ENCODE results near the gene THEM5.

DNA sequence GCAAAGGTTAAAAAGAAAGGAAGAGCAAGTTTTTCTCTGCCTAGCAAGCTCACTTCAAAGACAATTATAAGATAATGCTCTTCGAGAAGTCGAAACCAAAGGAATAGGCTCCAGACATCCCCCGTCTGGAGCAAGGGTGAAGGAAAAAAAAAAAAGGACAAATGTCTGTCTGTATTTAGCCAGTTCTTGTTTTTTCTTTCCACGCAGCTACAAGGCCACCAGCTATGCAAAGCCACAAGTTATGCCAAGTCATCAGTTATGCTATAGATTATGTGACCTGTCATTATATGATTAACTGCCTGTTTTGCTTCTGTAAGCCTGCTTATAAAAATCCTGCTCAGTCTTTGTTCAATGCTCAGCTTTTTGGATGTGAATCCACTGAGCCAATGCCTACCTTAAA lies 2.4 kb upstream of the THEM5 start:
- TF ChIP-seq, protein P1, sequence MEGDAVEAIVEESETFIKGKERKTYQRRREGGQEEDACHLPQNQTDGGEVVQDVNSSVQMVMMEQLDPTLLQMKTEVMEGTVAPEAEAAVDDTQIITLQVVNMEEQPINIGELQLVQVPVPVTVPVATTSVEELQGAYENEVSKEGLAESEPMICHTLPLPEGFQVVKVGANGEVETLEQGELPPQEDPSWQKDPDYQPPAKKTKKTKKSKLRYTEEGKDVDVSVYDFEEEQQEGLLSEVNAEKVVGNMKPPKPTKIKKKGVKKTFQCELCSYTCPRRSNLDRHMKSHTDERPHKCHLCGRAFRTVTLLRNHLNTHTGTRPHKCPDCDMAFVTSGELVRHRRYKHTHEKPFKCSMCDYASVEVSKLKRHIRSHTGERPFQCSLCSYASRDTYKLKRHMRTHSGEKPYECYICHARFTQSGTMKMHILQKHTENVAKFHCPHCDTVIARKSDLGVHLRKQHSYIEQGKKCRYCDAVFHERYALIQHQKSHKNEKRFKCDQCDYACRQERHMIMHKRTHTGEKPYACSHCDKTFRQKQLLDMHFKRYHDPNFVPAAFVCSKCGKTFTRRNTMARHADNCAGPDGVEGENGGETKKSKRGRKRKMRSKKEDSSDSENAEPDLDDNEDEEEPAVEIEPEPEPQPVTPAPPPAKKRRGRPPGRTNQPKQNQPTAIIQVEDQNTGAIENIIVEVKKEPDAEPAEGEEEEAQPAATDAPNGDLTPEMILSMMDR (IDR thresholded peaks at IDR 0.05 in 2 of 3, conservative IDR thresholded peaks at IDR 0.05 in 1 of 3; ENCODE audit: borderline replicate concordance in 1 of 3, insufficient read depth in 1 of 3, low read depth in 2 of 3, low read length in 2 of 3): no peak
- no peak for TF ChIP-seq POLR2AphosphoS5 (IDR thresholded peaks at IDR 0.05; ENCODE audit: low read depth, low read length)
- TF ChIP-seq, protein P2, sequence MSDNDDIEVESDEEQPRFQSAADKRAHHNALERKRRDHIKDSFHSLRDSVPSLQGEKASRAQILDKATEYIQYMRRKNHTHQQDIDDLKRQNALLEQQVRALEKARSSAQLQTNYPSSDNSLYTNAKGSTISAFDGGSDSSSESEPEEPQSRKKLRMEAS (IDR thresholded peaks at IDR 0.05): no peak
- TF ChIP-seq POLR2A (IDR thresholded peaks at IDR 0.05; ENCODE audit: borderline replicate concordance, extremely low read depth, insufficient read depth, insufficient read length): no peak
- no peak for TF ChIP-seq CEBPB (IDR thresholded peaks at IDR 0.05; ENCODE audit: low read depth)
- TF ChIP-seq YY1 (IDR thresholded peaks at IDR 0.05; ENCODE audit: extremely low read depth, insufficient replicate concordance, low read depth, low read length): no peak
- TF ChIP-seq ZNF274 (IDR thresholded peaks at IDR 0.05; ENCODE audit: low read depth, low read length): no peak
- TF ChIP-seq, protein P3, sequence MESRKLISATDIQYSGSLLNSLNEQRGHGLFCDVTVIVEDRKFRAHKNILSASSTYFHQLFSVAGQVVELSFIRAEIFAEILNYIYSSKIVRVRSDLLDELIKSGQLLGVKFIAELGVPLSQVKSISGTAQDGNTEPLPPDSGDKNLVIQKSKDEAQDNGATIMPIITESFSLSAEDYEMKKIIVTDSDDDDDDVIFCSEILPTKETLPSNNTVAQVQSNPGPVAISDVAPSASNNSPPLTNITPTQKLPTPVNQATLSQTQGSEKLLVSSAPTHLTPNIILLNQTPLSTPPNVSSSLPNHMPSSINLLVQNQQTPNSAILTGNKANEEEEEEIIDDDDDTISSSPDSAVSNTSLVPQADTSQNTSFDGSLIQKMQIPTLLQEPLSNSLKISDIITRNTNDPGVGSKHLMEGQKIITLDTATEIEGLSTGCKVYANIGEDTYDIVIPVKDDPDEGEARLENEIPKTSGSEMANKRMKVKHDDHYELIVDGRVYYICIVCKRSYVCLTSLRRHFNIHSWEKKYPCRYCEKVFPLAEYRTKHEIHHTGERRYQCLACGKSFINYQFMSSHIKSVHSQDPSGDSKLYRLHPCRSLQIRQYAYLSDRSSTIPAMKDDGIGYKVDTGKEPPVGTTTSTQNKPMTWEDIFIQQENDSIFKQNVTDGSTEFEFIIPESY (IDR thresholded peaks at IDR 0.05; ENCODE audit: extremely low read depth, insufficient replicate concordance, low read length): no peak
- TF ChIP-seq, protein P4, sequence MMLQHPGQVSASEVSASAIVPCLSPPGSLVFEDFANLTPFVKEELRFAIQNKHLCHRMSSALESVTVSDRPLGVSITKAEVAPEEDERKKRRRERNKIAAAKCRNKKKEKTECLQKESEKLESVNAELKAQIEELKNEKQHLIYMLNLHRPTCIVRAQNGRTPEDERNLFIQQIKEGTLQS (IDR thresholded peaks at IDR 0.05): no peak
- TF ChIP-seq EZH2 (IDR thresholded peaks at IDR 0.05): no peak
- TF ChIP-seq, protein P5, sequence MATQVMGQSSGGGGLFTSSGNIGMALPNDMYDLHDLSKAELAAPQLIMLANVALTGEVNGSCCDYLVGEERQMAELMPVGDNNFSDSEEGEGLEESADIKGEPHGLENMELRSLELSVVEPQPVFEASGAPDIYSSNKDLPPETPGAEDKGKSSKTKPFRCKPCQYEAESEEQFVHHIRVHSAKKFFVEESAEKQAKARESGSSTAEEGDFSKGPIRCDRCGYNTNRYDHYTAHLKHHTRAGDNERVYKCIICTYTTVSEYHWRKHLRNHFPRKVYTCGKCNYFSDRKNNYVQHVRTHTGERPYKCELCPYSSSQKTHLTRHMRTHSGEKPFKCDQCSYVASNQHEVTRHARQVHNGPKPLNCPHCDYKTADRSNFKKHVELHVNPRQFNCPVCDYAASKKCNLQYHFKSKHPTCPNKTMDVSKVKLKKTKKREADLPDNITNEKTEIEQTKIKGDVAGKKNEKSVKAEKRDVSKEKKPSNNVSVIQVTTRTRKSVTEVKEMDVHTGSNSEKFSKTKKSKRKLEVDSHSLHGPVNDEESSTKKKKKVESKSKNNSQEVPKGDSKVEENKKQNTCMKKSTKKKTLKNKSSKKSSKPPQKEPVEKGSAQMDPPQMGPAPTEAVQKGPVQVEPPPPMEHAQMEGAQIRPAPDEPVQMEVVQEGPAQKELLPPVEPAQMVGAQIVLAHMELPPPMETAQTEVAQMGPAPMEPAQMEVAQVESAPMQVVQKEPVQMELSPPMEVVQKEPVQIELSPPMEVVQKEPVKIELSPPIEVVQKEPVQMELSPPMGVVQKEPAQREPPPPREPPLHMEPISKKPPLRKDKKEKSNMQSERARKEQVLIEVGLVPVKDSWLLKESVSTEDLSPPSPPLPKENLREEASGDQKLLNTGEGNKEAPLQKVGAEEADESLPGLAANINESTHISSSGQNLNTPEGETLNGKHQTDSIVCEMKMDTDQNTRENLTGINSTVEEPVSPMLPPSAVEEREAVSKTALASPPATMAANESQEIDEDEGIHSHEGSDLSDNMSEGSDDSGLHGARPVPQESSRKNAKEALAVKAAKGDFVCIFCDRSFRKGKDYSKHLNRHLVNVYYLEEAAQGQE (IDR thresholded peaks at IDR 0.05; ENCODE audit: low read depth): no peak
- TF ChIP-seq SRF (IDR thresholded peaks at IDR 0.05; ENCODE audit: low read depth): no peak
